HG03045 (cell line): ENCODE results near the gene BCCIP.

Experiments
- ATAC-seq: cut with Tn5 transposase; IDR thresholded peaks from one replicate; pipeline ENCODE4 v1.9.1; 2021; ENCODE audit warnings: mild to moderate bottlenecking, moderate library complexity; ENCODE audit not compliant: unreplicated experiment

BCCIP gene

DNA sequence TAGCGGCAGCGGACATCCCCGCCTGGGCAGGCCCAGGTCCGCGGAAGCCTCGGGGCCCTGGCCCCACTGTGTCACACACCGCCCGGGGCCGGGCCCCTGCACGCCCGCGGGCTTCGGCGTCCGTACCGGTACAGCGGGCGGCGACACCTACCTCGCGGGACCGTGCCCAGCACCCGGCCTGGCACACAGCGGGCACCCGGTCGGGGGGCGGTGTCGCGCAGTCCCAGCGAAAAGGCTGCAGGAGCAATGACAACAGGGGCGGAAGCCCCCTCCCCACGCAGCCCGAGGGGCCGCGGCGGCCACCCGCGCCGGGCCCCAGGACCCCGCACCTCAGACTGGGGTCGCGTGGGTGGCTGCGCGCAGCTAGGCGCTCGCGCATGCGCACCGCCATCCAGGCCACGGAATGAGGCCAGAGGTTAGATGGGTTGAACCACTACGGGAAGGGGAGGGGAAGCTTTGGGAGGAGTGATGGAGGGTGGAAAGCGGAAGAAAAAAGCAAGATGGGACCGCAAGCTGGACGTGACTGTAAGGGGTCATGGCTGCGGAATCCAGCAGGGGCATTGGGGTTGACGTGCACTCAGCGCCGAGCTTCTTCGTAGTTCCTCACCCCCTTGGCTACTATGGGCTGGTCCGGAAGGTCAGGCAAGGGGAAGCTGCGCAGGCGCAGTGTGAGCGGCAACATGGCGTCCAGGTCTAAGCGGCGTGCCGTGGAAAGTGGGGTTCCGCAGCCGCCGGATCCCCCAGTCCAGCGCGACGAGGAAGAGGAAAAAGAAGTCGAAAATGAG lies at the start of gene BCCIP, which contains the start of gene UROS:
Gene BCCIP (plus strand): TSS at position 669 of the 785 bp plus-strand sequence. CDS start 12 bp downstream, at position 681.
Gene UROS (minus strand): TSS at position 381 of the 785 bp plus-strand sequence. CDS start 6,759 bp downstream, outside the sequence.
- peak; percentile 79 for ATAC-seq

DNA sequence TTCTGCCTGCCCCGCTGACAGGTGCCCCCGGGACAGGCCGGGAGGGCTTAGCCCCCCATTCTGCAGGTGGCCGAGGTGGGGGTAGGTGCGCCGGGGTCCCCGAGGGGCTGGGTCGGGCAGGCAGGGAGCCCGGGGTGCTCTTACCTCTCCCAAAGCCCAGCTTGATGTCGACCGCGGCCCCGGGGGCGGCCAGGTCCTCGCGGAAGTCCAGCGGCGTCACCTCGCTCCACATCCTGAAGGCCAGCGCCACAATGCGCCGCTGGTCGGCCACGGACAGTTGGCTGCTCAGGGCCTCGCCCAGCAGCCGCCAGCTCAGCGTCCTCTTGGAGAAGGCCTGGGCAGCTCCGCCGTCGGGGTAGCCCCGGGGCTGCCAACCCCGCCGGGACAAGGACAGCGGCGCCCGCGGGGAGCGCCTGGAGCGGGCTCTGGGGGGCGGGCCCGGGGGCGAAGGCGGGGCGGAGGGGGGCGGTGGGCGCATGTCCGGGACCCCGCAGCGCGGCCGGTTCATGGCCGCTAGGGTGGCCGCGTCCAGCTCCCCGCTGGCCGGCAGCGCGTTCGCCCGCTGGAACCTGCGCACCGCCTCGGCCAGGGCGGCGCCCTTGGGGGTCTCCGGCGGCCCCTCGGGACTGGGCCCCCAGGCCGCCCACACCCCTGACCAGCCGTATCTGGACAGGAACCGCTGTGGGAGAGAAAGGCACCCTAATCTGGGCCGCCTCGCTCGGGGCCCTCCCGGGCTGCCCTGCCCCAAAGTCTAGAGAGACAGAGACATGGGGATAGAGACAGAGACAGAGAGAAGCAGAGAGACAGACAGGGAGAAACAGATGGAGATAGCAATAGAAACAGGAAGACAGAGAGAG lies 49.4 kb upstream of the BCCIP start:
- no peak for ATAC-seq

GRCh38 chr10:125774581-125775191 lies 48.7 kb upstream of the BCCIP start:
- ATAC-seq, result no peak

DNA sequence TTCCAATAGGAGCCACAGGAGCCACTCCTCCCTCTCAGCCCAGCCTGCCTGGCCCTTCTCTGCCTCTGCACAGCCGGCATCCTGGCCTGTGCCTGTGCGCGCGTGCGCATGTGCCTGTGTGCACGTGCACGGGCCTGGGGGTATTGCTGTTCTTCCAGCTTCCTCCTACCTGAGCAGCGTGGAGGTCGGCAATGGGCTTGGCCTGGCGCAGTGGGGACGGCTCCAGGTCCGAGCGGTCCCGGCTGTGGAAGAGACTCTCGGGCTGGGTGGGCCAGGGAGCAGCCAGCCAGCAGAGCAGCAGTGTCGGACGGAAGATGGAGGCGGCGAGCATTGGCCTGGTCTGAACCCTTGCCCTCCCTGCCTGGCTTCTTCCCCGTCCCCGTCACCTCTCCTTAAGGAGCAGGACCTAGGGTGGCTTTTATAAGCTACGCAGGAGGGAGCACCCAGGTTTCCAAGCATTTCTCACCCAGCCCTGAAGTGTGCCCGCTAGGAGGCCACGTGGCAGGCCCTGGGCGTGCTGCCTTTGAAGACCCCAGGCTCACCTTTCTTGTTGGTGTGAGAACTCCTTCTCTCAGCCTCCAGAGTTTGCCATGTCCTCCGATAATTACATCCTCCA lies 47.7 kb upstream of the BCCIP start, which contains the start of gene MMP21:
Gene MMP21 (minus strand): TSS at position 331 of the 616 bp plus-strand sequence. CDS start 0 bp downstream, at position 331.
- ATAC-seq, result no peak

- no peak for ATAC-seq
These were observed 45.5 kb upstream of the BCCIP start for GRCh38 chr10:125777806-125778205.

DNA sequence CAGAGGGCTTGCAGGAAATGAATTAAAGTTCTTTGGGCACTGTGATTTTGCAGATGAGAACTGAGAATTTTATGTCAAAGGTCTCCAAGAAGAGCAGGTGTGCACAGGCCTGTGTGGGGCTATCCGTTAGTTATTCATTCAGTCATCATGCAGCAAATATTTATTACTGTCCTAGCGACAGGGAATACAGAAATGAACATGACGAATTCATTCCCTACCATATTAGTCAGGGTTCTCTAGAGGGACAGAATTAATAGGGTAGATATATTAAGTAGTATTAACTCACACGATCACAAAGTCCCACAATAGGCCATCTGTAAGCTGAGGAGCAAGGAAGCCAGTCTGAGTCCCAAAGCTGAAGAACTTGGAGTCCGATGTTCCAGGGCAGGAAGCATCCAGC lies 44.8 kb upstream of the BCCIP start:
- ATAC-seq, result no peak

DNA sequence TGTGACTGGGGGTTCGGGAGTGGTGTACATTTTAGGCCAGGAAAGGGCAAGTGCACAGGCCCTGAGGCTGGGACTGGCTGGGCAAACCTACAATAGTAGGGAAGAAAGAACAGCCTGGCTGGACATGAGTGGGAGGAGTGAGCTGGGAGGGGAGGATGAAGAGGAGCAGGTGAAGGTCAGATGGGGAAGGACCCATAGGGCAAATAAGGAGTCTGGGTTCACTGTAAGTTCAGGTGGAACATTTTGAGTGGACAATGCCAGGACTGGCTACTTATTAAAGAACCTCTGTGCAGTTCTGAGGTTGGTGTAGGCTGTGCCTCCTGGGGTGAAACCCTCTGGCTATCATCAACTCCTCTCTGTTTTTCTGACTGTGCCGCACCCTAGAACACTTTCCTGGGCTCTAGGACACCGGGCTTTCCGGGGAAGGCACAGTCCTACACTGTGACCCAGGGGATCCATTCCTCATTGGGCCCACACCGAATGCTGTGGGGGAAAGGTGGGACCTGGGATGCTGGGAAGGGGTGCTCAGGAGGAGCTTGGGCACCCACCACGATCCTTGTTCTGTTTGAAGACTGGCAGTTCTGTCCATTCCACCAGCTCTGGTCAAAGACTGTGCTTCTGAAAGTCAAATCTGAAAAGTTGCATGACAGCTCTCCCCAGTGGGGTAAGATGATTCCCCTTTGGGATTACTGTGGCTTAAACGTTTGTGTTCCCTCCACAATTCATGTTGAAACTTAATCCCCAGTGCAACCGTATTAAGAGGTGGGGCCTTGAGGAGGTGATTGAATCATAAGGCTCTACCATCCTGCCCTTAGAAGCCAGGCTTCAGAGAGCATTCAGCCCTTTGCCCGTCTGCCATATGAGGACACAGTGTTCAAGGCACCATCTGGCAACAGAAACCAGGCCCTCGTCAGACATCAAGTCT lies 43.7 kb upstream of the BCCIP start:
- no peak for ATAC-seq

- ATAC-seq, result no peak
These were observed 42.0 kb upstream of the BCCIP start for GRCh38 chr10:125781374-125781773.

GRCh38 chr10:125782054-125782453 lies 41.3 kb upstream of the BCCIP start:
- no peak for ATAC-seq

DNA sequence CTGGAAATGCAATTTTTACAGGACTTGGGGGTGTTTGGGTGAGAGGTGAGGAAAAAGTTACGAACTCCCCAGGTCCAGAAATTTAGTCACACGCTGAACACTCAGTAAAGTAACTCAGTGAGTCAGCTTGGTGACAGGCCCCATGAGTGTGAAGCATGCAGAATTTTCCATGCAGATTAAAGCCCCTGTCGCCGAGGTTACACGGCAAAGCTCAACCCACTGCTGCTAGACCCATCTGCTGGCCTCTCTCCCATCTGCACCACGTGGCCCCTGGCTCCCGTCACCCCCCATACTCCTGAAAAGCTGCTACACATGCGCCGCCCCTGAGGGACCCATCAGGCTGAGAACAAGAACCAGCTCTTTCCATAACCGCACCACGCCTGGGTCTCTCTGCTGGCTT lies 40.7 kb upstream of the BCCIP start:
- no peak for ATAC-seq

- ATAC-seq, result no peak
These were observed 39.9 kb upstream of the BCCIP start for GRCh38 chr10:125783408-125783807.

DNA sequence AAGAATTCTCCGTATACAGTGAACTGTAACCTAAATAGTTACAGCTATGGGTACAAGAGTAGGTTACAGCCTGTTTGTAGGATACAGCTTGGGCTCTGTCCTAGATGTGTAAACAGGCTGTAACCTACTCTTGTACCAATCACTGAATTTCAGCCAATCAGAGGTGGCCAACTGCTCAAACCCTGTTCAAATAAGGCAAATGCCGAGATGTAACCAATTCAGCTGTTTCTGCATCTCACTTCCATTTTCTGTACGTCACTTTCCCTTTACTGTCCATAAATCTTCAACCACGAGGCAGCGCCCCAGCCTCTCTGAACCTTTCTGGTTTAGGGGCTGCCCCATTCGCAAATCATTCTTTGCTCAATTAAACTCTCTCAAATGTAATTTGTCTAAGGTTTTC lies 39.4 kb upstream of the BCCIP start:
- ATAC-seq, result peak; percentile 75

DNA sequence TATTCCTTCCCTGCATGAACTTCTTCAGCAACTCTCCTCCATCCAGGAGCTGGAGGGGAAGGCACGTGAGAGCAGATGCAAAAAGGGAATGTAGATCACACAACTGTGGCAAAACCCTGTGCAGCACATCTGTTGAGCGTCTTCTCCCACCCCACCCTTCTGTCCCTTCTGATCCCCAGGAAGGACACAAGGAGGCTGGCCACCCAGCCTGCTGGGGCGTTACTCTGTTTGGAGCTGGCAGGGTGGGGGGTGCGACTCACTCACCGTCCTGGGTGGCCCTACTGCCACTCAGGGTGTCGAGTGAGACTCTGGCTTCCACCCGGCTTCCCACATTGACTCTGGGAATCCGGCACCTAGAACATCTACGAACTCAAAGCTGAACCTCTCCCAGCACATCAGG lies 37.6 kb upstream of the BCCIP start:
- no peak for ATAC-seq

DNA sequence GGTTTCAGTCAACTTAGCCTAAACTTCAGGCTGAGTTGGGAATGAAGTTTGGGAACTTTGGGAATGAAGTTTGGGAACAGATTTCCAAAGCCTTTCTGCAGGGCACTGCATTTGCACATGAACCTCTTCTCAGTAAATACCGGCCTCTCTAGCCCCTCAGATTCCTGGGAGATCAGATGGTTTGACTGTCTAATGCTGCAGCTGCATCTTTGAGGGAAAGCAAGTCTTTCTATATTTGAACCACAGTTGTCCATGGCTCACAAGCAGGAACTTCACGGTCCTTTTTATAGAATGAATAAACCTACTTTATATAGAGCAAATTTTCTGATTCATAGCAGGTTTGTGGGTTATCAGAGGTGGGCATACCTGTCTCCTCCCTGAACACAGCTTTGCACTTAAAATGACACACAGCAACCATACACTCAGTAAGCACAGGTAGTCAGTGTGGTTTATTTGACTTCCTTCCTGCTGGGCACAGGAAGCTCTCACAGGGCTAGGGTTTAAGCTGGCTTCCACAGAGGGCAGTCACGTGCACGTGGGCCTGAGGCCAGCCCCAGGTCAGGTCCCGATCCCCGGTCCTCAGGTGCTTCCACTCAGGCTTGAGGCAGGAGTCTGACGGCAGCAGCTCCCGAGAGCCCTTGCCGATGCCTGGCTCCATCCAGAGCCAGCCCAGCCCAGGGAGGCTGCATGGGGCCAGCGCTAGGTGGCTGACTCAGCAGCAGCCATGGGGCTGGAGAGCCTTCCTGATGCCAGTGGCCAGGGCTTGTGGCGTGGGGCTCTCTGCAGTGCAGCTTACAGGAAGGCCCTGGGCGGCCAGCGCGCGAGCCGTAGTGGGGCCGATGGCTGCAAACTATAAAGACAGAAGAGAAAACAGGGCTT lies 35.0 kb upstream of the BCCIP start:
- ATAC-seq, result no peak

GRCh38 chr10:125792342-125793300 lies 30.7 kb upstream of the BCCIP start:
- no peak for ATAC-seq

DNA sequence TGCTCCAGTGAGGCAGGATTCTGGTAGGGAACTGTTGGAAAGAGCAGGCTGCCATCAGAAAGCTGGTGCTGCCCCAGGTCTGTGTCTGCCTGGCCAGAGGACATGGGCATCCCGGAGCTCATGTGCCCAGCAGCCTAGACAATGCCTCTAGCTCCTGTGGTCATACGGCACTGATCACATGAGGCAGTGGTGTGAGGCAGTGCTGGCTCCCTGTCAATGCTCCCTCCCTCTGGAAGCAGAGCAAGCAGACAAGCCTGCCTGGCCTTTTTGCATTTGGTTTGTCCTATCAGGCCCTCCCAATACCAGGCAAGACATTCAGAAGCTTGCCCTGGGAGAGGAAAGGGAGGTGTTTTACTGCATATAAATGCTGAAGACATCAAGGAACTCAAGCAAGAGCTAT lies 28.2 kb upstream of the BCCIP start:
- no peak for ATAC-seq

DNA sequence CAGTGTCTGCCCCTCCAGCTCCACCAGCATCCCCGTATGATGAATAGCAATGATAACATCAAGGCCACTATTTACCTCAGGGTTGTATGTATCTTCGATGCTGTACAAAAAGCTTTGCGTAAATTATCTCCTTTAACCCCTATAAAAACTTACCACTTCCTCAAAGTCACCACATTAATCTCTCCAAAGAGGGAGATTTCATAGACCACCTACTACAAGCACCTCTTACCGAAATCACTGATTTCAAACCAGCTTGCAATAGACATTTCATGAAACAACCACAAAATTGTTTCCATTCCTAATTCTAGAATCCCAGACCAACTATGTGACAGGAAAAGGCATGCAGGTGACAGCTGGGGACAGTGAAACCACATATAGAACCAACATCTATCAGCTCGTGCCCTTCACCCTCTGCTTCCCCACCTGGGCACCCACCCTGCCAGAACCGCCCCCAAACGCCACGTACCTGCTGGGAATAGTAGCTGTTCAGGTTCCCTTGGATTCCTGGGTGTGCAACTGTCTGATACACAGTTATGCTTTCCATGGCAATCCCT lies 27.6 kb upstream of the BCCIP start:
- ATAC-seq, result no peak
